A549 (cell line): ENCODE results near the gene HMGXB3.

Experiments used
- MAFK ChIP-seq: fragments of 450-650 bp; IDR thresholded peaks from 2 replicates; pipeline ENCODE4 v1.6.1; 2014; ENCODE audit not compliant: partially characterized antibody
- POLR2A ChIP-seq: IDR thresholded peaks from 2 replicates; pipeline ENCODE4 v1.6.1; 2012; ENCODE audit warnings: mild to moderate bottlenecking, low read length
- TF ChIP-seq, protein P1 (sequence below): fragments of >200 bp; sonication (Bioruptor Twin); formaldehyde crosslinking; IDR thresholded peaks from 3 replicates; pipeline ENCODE4 v1.5.1; 2016

DNA sequence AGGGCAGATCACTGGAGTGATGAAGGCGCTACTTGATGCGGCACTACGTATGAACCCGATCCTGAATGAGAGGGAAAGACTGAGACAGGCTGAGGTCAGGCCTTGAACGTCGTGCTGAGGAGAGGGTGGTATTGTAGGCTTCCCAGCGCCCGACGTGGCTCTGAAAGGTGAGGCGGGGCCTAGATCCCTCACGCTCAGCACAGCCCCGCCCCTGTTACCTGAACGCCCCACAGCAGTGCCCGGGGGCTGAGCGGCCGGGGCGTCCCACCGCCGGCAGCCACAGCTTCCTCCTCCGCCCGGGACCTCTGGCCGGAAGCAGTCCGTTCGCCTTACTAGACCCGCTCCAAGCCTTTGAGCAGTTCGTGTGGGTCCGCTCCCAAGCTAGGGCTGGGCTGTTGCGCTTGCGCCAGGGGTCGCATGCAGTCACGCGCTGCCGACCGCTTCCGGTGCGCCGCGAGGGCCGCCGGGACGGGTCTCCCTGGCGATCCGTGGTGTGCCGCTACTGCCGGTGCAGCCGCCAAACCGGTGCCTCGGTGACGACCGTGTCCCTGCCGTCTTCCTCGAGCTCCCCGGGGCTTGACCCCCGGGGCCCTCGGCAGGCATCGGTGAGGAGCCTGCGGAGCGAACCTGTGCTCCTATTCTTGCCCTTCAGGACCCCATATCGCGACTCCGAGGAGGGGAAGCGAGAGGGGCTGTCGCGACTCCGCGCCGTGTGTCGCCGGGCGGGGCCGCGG lies at the start of gene HMGXB3, which contains the start of gene TIGD6:
- TF ChIP-seq, protein P1, sequence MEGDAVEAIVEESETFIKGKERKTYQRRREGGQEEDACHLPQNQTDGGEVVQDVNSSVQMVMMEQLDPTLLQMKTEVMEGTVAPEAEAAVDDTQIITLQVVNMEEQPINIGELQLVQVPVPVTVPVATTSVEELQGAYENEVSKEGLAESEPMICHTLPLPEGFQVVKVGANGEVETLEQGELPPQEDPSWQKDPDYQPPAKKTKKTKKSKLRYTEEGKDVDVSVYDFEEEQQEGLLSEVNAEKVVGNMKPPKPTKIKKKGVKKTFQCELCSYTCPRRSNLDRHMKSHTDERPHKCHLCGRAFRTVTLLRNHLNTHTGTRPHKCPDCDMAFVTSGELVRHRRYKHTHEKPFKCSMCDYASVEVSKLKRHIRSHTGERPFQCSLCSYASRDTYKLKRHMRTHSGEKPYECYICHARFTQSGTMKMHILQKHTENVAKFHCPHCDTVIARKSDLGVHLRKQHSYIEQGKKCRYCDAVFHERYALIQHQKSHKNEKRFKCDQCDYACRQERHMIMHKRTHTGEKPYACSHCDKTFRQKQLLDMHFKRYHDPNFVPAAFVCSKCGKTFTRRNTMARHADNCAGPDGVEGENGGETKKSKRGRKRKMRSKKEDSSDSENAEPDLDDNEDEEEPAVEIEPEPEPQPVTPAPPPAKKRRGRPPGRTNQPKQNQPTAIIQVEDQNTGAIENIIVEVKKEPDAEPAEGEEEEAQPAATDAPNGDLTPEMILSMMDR = no peak
- TF ChIP-seq MAFK (no peak), POLR2A (peak; percentile 90)
